Endothelial cell of umbilical vein (primary cell): ENCODE results near the gene HDHD5. TPM values are rescaled to one million over a fixed set of nuclear protein-coding genes. Genes with fewer than 3 reads are reported as not detected.

Experiments used
- BruUV-seq: library from RNA; stranded (reverse); fragments of 400-500 nt; replicated peaks from 2 replicates; lab custom pipeline; 2021; lab: Mats Ljungman, UMichigan
- CTCF ChIA-PET: fragments of 300-600, 350-600 bp; sonication (Branson Sonifier 250); formaldehyde crosslinking; loops from one replicate; lab custom pipeline; 2021; ENCODE audit warnings: antibody characterized with exemption, inconsistent platforms; lab: Charles Lee
- POLR2A ChIA-PET: fragments of 300-600, 350-600 bp; sonication (Branson Sonifier 250); formaldehyde crosslinking; loops from one replicate; lab custom pipeline; 2021; ENCODE audit warnings: antibody characterized with exemption, inconsistent platforms; lab: Charles Lee
- DNase-seq: peaks from one replicate; pipeline ENCODE4 v3.0.0-alpha.2; 2011; ENCODE audit warnings: low read depth, low spot score
- FAIRE-seq: peaks from 2 replicates; lab custom pipeline; 2011; peaks lifted over from hg19 to GRCh38; lab: Jason Lieb, UNC
- H2AFZ ChIP-seq: 2 replicates; pipeline ENCODE4 v1.6.0; 2012; ENCODE audit warnings: low read depth, low read length, control low read depth, inconsistent platforms
- H3K27ac ChIP-seq: 2 replicates; pipeline ENCODE4 v1.5.1; 2011; ENCODE audit warnings: low read depth, mild to moderate bottlenecking, control low read depth, low read length, moderate library complexity; ENCODE audit not compliant: insufficient read depth
- H3K27me3 ChIP-seq, 2 experiments: 2 replicates each; pipeline versions ENCODE4 v1.6.0 to v1.6.1; 2011; ENCODE audit warnings: low read length in 2 of 2, mixed read lengths in 1 of 2; ENCODE audit not compliant: control insufficient read depth in 2 of 2, insufficient read depth in 2 of 2
- H3K36me3 ChIP-seq, 2 experiments: 2 replicates in 1 of 2; 3 replicates in 1 of 2; pipeline ENCODE4 v1.5.1; 2011; ENCODE audit warnings: low read length in 2 of 2, mild to moderate bottlenecking in 1 of 2, moderate library complexity in 1 of 2; ENCODE audit not compliant: control insufficient read depth in 2 of 2, insufficient read depth in 2 of 2; ENCODE audit errors: extremely low read depth in 1 of 2
- H3K4me1 ChIP-seq: 3 replicates; pipeline ENCODE4 v1.5.1; 2011; ENCODE audit warnings: mild to moderate bottlenecking, low read length; ENCODE audit not compliant: control insufficient read depth, insufficient read depth; ENCODE audit errors: extremely low read depth
- H3K4me2 ChIP-seq: 2 replicates; pipeline ENCODE4 v1.6.1; 2011; ENCODE audit warnings: low read length, control low read depth, mixed read lengths; ENCODE audit not compliant: insufficient read depth
- H3K4me3 ChIP-seq, 3 experiments: fragments of 200-600 bp in 1 of 3; sonication (generic), shearing (Covaris generic) in 1 of 3; replicated peaks in 1 of 3; 2 replicates each; pipeline ENCODE4 v1.5.1; 2011 to 2016; ENCODE audit warnings: control low read depth in 3 of 3, low read length in 3 of 3, mild to moderate bottlenecking in 2 of 3, inconsistent platforms in 1 of 3, low read depth in 1 of 3, moderate library complexity in 1 of 3; ENCODE audit not compliant: insufficient read depth in 1 of 3
- H3K79me2 ChIP-seq: 2 replicates; pipeline ENCODE4 v1.6.0; 2012; ENCODE audit warnings: low read length, inconsistent platforms; ENCODE audit not compliant: control insufficient read depth, insufficient read depth
- H3K9ac ChIP-seq: replicated peaks from 2 replicates; pipeline ENCODE3; 2011; ENCODE audit warnings: low read length, control low read depth; ENCODE audit not compliant: insufficient read depth; ENCODE audit errors: extremely low read depth
- H3K9me1 ChIP-seq: replicated peaks from 3 replicates; pipeline ENCODE4 v1.6.0; 2011; ENCODE audit warnings: mild to moderate bottlenecking, low read length; ENCODE audit not compliant: control insufficient read depth, insufficient read depth; ENCODE audit errors: extremely low read depth
- H3K9me3 ChIP-seq: replicated peaks from 2 replicates; pipeline ENCODE4 v1.5.1; 2012; ENCODE audit warnings: low read length, inconsistent platforms; ENCODE audit not compliant: control insufficient read depth, insufficient read depth
- H4K20me1 ChIP-seq: replicated peaks from 2 replicates; pipeline ENCODE3; 2011; ENCODE audit warnings: mild to moderate bottlenecking, low read length; ENCODE audit not compliant: control insufficient read depth, insufficient read depth; ENCODE audit errors: extremely low read depth
- EZH2 ChIP-seq: IDR thresholded peaks from 2 replicates; pipeline ENCODE4 v1.6.1; 2012; ENCODE audit warnings: borderline replicate concordance, low read depth, mild to moderate bottlenecking, moderate library complexity, low read length, inconsistent platforms; ENCODE audit not compliant: severe bottlenecking
- MAX ChIP-seq: IDR thresholded peaks from 2 replicates; pipeline ENCODE4 v1.6.1; 2011; ENCODE audit not compliant: insufficient read depth, insufficient read length
- MYC ChIP-seq: IDR thresholded peaks from one replicate; pipeline ENCODE4 v1.6.1; 2011; ENCODE audit warnings: mild to moderate bottlenecking, low read depth, low read length
- dilution Hi-C: fragments of 300-500 bp; cut with MboI; formaldehyde crosslinking; loops from one replicate; pipeline ENCODE4 v1.15.0; 2019; ENCODE audit warnings: low sequenced_read_pairs; ENCODE audit not compliant: extremely low pct_ligation_motif_present
- intact Hi-C: fragments of 100-400 bp; cut with micrococcal nuclease; formaldehyde crosslinking; loops from one replicate; pipeline ENCODE4 v1.10.0; 2022
- polyA plus RNA-seq, 4 experiments: library from polyadenylated mRNA; depleted of rRNA in 3 of 4; stranded (reverse) in 3 of 4; unstranded in 1 of 4; fragments of >200 nt; gene quantifications; 2 replicates each; pipeline versions ENCODE4 v1.2.1 to v1.2.3, GENCODE V29; 2011 to 2012; ENCODE audit warnings: missing spikeins in 1 of 4
- total RNA-seq: library from RNA; stranded (reverse); gene quantifications from 2 replicates; pipeline ENCODE4 v1.2.3, GENCODE V29; 2021
- TF ChIP-seq, protein P1 (sequence below), 2 donors: IDR thresholded peaks; 1 replicate in 1 of 2; 2 replicates in 1 of 2; pipeline ENCODE4 v1.5.1; 2011; ENCODE audit warnings: low read length in 2 of 2, mild to moderate bottlenecking in 2 of 2, moderate library complexity in 2 of 2, control low read depth in 1 of 2, inconsistent platforms in 1 of 2, low read depth in 1 of 2; ENCODE audit not compliant: insufficient read depth in 1 of 2; ENCODE audit errors: extremely low read depth in 1 of 2

The HDHD5 gene
- total and polyA plus RNA-seq, 2 donors (not counting 3 experiments of a cell fraction or from before 2014, with no cell fraction given) = 28.1 to 54.1 TPM

GRCh38 chr22:17164392-17165024, 5.4 kb upstream of the HDHD5 start:
- Histone ChIP-seq H3K4me3 (no peak overlapping the region), H3K27me3 (no peaks in the 10 kb centered on the region), H3K4me2 (no peak overlapping the region), H3K9me3 (no peaks in the 10 kb centered on the region), H3K36me3 (no peaks in the 10 kb centered on the region), H3K4me1 (peaks cover 6% of the 10 kb centered on the region), H4K20me1 (no peaks in the 10 kb centered on the region), H3K27ac (no peak overlapping the region), H3K79me2 (no peaks in the 10 kb centered on the region), H3K9me1 (no peaks in the 10 kb centered on the region), H3K9ac (no peak overlapping the region), H2AFZ (no peak overlapping the region)
- BruUV-seq = no TSS peak
- ChIA-PET POLR2A (no interaction called here), CTCF (interaction anchor here (0.8 to 2.5 kb wide), 4 partner anchors 21 to 341 kb away, joined by 3 to 17 read pairs (median 3); no protein-coding TSS in a partner anchor)
- intact Hi-C loops (no loop called here), dilution Hi-C loops (no loop called here)
- no peak for DNase-seq
- TF ChIP-seq, protein P1, sequence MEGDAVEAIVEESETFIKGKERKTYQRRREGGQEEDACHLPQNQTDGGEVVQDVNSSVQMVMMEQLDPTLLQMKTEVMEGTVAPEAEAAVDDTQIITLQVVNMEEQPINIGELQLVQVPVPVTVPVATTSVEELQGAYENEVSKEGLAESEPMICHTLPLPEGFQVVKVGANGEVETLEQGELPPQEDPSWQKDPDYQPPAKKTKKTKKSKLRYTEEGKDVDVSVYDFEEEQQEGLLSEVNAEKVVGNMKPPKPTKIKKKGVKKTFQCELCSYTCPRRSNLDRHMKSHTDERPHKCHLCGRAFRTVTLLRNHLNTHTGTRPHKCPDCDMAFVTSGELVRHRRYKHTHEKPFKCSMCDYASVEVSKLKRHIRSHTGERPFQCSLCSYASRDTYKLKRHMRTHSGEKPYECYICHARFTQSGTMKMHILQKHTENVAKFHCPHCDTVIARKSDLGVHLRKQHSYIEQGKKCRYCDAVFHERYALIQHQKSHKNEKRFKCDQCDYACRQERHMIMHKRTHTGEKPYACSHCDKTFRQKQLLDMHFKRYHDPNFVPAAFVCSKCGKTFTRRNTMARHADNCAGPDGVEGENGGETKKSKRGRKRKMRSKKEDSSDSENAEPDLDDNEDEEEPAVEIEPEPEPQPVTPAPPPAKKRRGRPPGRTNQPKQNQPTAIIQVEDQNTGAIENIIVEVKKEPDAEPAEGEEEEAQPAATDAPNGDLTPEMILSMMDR (IDR thresholded peaks at IDR 0.05; ENCODE audit: extremely low read depth in 1 of 2, insufficient read depth in 1 of 2, low read depth in 1 of 2, low read length in 2 of 2) = peak; percentile 8 to 15
- TF ChIP-seq MAX = no peak
- peak; percentile 58 for FAIRE-seq

- POLR2A ChIA-PET = no interaction called here
- Histone ChIP-seq H3K79me2 (peaks cover 2% of the 10 kb centered on the region), H3K27ac (no peak overlapping the region), H3K36me3 (no peaks in the 10 kb centered on the region), H3K9me3 (no peaks in the 10 kb centered on the region), H3K27me3 (no peaks in the 10 kb centered on the region), H3K4me3 (no peak overlapping the region), H3K9ac (no peak overlapping the region), H3K9me1 (no peaks in the 10 kb centered on the region), H2AFZ (no peak overlapping the region), H3K4me1 (peaks cover 11% of the 10 kb centered on the region), H3K4me2 (no peak overlapping the region), H4K20me1 (no peaks in the 10 kb centered on the region)
- no TSS peak for BruUV-seq
- CTCF ChIA-PET = interaction anchor here (2.8 to 9.1 kb wide), 2 partner anchors 9 to 339 kb away, joined by 11 to 77 read pairs; no protein-coding TSS in a partner anchor
- dilution Hi-C loops = no loop called here
- DNase-seq (no peak), FAIRE-seq (no peak)
- TF ChIP-seq EZH2 (no peak), MYC (no peak)
- TF ChIP-seq, protein P1 (IDR thresholded peaks at IDR 0.05; ENCODE audit: extremely low read depth in 1 of 2, insufficient read depth in 1 of 2, low read depth in 1 of 2, low read length in 2 of 2) = no peak
- intact Hi-C loops = no loop called here
These were observed 3.7 kb upstream of the HDHD5 start for GRCh38 chr22:17162731-17163130.
